Measurements from ENCODE around the gene NATD1. TPM values are rescaled to one million over a fixed set of nuclear protein-coding genes. Genes with fewer than 3 reads are reported as not detected.

Gene NATD1
- total and polyA plus RNA-seq, 8 donors, result 7.0 to 16.9 (median 9.4) TPM

DNA sequence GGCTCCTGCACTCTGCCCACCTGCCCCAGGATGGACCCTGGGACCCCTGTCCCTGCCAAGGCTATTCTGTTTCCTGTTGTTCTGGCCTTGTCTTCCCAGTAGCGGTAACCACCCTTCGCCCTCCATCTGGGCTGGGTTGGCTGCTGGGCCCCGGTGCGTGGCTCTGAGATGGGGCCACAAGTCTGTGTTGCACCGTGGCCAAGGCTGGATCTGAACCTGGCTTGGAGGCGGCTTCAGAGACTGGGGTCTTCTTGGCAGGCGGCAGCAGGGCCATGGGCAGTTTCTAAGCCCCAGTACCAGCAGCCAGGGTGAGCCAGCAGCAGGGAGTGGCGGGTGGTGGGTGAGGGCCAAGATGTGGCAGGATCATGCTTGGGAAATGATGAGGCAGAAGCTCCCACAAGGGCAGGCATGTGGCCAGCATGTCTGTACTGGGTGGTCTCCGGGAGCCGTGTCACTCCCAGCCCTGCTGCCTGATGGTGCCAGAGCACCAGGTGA lies 43.9 kb upstream of the NATD1 start:
- H3K27ac ChIP-seq, result no peak overlapping the region
- DNase-seq (peak in 1 of 4 donors; percentile 76), ATAC-seq (no peak)
- H3K36me3 ChIP-seq, result peaks cover 0 to 58% of the 10 kb centered on the region in 2 donors
- no peak overlapping the region for H3K4me3 ChIP-seq
- H3K4me1 ChIP-seq, result peaks cover 0 to 6% of the 10 kb centered on the region in 2 donors
- no peaks in the 10 kb centered on the region for H3K9me3 ChIP-seq
- intact Hi-C loops (cut with DNase I), result no loop called here
- TF ChIP-seq CTCF (IDR thresholded peaks at IDR 0.05), result no peak
- no peaks in the 10 kb centered on the region for H3K27me3 ChIP-seq

- Histone ChIP-seq H3K4me3 (no peak overlapping the region), H3K27ac (no peak overlapping the region), H3K27me3 (no peaks in the 10 kb centered on the region), H3K9me3 (no peaks in the 10 kb centered on the region), H3K4me1 (peaks cover 0 to 6% of the 10 kb centered on the region in 2 donors), H3K36me3 (peaks cover 0 to 58% of the 10 kb centered on the region in 2 donors)
- intact Hi-C loops (cut with DNase I), result no loop called here
- ATAC-seq, result no peak
- TF ChIP-seq CTCF (IDR thresholded peaks at IDR 0.05), result no peak
- peak in 1 of 4 donors; percentile 71 for DNase-seq
These were observed 43.2 kb upstream of the NATD1 start for GRCh38 chr17:21296097-21297025.

DNA sequence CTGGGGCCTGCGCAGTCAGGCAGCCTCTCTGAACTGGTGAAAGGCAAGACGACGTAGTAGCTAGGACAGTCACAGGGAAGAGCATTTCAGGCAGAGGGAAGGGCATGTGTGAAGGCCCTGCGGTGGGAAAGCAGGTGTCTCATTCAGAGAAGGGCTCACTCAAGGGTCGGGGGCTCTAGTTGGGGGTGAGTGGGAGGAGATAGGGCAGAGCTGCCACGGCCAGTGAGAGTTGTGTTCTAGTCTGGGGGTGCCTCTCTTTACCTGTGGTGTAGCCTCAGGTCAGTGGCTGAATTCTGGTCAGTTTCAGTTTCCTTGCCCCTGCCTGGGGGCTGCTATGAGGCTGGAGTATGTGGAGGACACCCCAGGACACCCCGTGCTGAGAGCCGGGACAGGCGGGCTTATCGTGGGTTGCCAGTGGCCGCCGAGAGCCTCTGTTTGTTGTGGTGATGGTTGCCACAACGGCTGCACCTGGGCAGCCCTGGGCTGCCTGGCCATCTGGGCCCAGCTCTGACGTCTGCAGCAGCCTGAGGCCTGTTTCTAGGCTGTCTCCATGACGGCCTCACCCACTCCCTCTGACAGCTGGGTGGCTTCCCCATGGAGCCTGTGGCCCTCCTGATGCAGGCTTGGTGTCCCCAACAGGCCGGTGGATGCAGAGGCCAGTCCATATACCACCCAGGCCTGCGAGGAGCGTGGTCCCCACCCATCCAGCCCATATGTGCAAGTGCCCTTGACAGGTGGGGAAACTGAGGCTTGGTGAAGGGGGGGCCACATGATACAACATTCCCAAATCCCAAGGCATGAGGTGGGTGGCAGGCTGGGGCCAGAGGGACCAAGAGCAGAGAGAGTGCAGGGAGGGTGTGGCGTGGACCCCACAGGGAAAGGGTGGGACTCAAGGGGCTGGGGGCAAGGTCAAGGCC lies 42.1 kb upstream of the NATD1 start:
- peak in 2 of 4 donors; percentile 11 to 84 for DNase-seq
- TF ChIP-seq CTCF (IDR thresholded peaks at IDR 0.05), result no peak
- peaks cover 0 to 11% of the 10 kb centered on the region in 2 donors for H3K4me1 ChIP-seq
- peaks cover 0 to 4% of the 10 kb centered on the region in 2 donors for H3K27me3 ChIP-seq
- H3K4me3 ChIP-seq, result no peak overlapping the region
- H3K27ac ChIP-seq, result no peak overlapping the region
- ATAC-seq, result peak; percentile 61
- no peaks in the 10 kb centered on the region for H3K9me3 ChIP-seq
- H3K36me3 ChIP-seq, result peaks cover 0 to 49% of the 10 kb centered on the region in 2 donors
- intact Hi-C loops (cut with DNase I), result no loop called here

GRCh38 chr17:21294321-21295035 lies 41.3 kb upstream of the NATD1 start:
- H3K9me3 ChIP-seq, result no peaks in the 10 kb centered on the region
- peaks cover 2 to 19% of the 10 kb centered on the region in 2 donors for H3K4me1 ChIP-seq
- no peak overlapping the region for H3K4me3 ChIP-seq
- peaks cover 0 to 6% of the 10 kb centered on the region in 2 donors for H3K27me3 ChIP-seq
- DNase-seq (peak in 1 of 4 donors; percentile 77), ATAC-seq (no peak)
- intact Hi-C loops (cut with DNase I), result no loop called here
- no peak overlapping the region for H3K27ac ChIP-seq
- peaks cover 0 to 47% of the 10 kb centered on the region in 2 donors for H3K36me3 ChIP-seq
- no peak for TF ChIP-seq CTCF (IDR thresholded peaks at IDR 0.05)

Data from left lung (tissue), 10 donors.